IgD-negative memory B cell (primary cell): ENCODE data around the gene NUDT8. TPM values are rescaled to one million over a fixed set of nuclear protein-coding genes. Genes with fewer than 3 reads are reported as not detected.
"Not testable (repeated sequence)": the region's sequence is repeated elsewhere in the genome, so short reads cannot be mapped to it uniquely, and the experiment has no call there.

Experiments used
- H3K27ac Mint-ChIP-seq, 3 donors: one replicate each; pipeline ENCODE4 v1.8.0; 2020 to 2022; ENCODE audit warnings: mild to moderate bottlenecking in 3 of 3, mixed read lengths in 3 of 3, moderate library complexity in 1 of 3
- H3K27me3 Mint-ChIP-seq: one replicate; pipeline ENCODE4 v1.8.0; 2021; ENCODE audit warnings: mixed read lengths
- H3K36me3 Mint-ChIP-seq: one replicate; pipeline ENCODE4 v1.8.0; 2020; ENCODE audit warnings: mild to moderate bottlenecking, mixed read lengths
- H3K4me1 Mint-ChIP-seq, 3 donors: one replicate each; pipeline ENCODE4 v1.8.0; 2020 to 2022; ENCODE audit warnings: mixed read lengths in 3 of 3, mild to moderate bottlenecking in 1 of 3
- H3K4me3 Mint-ChIP-seq, 4 donors: one replicate each; pipeline ENCODE4 v1.8.0; 2020 to 2022; ENCODE audit warnings: mild to moderate bottlenecking in 4 of 4, mixed read lengths in 4 of 4, moderate library complexity in 3 of 4
- H3K9me3 Mint-ChIP-seq, 3 donors: one replicate each; pipeline ENCODE4 v1.8.0; 2020 to 2021; ENCODE audit warnings: mixed read lengths in 3 of 3, mild to moderate bottlenecking in 1 of 3
- polyA plus RNA-seq: library from polyadenylated mRNA; unstranded; fragments of 300-500 nt; fragmentation: Illumina TruSeq; gene quantifications from one replicate; pipeline ENCODE4 v1.2.3, GENCODE V29; 2021

The NUDT8 gene
- polyA plus RNA-seq, 1 donor from 2014 or later: 2.9 TPM

GRCh38 chr11:67594480-67594879, 35.3 kb downstream of the NUDT8 start:
- Mint-ChIP-seq H3K9me3 (no peaks in the 10 kb centered on the region), H3K4me3 (no peak overlapping the region), H3K27ac (no peak overlapping the region), H3K27me3 (no peaks in the 10 kb centered on the region), H3K4me1 (peaks cover 6 to 8% (median 6%) of the 10 kb centered on the region in 3 donors), H3K36me3 (peaks cover 1% of the 10 kb centered on the region)

GRCh38 chr11:67593565-67593905, 36.2 kb downstream of the NUDT8 start:
- peak overlapping the region in 1 of 4 donors; percentile 25 for H3K4me3 Mint-ChIP-seq
- no peak overlapping the region for H3K27ac Mint-ChIP-seq
- no peaks in the 10 kb centered on the region for H3K9me3 Mint-ChIP-seq
- peaks cover 1% of the 10 kb centered on the region for H3K36me3 Mint-ChIP-seq
- H3K27me3 Mint-ChIP-seq: no peaks in the 10 kb centered on the region
- H3K4me1 Mint-ChIP-seq: peaks cover 6 to 12% (median 10%) of the 10 kb centered on the region in 3 donors

DNA sequence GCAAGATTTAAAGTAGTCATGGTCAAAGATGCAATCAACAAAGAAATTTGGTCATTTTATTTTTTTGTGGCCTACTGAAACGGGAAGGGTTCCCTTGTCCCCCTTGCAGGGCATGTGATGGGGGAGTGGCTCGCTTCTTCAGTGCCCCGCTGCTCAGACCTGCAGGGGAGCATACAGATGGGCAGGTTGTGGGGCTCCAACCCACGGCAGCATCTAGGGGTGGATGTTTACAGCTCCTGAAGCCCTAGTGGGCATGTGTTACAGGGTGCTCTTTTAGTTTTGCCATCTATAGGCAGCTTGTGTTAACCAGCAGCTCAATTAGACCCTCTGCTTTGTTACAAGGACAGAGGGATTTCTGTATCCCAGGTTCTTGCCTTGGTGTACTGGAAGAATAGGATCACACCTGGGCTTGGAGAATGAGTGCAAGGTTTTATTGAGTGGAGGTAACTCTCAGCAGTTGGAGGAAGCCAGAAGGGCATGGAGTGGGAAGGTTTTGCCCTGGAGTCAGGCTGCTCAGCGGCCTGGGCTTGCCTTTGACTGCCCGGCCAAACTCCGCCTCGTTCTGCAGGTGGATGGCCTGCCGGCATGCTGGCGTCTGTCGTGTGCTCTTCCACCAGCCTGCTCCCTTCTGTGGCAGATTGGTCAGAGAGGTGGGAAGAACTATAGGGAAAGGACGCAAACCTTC, 36.7 kb downstream of the NUDT8 start:
- peak overlapping the region in 2 of 4 donors; percentile 25 to 39 for H3K4me3 Mint-ChIP-seq
- peaks cover 8 to 15% (median 15%) of the 10 kb centered on the region in 3 donors for H3K4me1 Mint-ChIP-seq
- peaks cover 1% of the 10 kb centered on the region for H3K36me3 Mint-ChIP-seq
- H3K9me3 Mint-ChIP-seq: no peaks in the 10 kb centered on the region
- H3K27ac Mint-ChIP-seq: no peak overlapping the region
- H3K27me3 Mint-ChIP-seq: no peaks in the 10 kb centered on the region

DNA sequence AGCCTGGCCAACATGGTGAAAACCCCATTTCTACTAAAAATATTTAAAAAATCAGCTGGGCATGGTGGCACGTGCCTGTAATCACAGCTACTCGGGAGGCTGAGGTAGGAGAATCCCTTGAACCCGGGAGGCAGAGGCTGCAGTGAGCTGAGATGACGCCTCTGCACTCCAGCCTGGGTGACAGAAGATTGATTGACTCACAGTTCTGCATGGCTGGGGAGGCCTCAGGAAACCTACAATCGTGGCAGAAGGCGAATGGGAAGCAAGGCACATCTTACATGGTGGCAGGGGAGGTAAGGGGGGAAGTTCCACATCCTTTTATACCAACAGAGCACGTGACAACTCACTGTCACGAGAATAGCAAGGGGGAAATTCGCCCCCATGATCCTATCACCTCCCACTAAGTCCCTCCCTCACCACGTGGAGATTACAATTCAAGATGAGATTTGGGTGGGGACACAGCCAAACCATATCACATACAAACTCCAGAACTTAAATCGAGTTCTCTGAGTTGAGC, 40.8 kb downstream of the NUDT8 start:
- H3K36me3 Mint-ChIP-seq, H3K9me3 Mint-ChIP-seq, H3K27me3 Mint-ChIP-seq: not testable (repeated sequence)
- H3K4me3 Mint-ChIP-seq: peak overlapping the region in 1 of 4 donors; percentile 66
- H3K27ac Mint-ChIP-seq: peak overlapping the region; percentile 13 to 42 (median 36)
- H3K4me1 Mint-ChIP-seq: peaks cover 41 to 47% (median 46%) of the 10 kb centered on the region in 3 donors

- Mint-ChIP-seq H3K36me3 (no peaks in the 10 kb centered on the region), H3K27me3 (no peaks in the 10 kb centered on the region), H3K4me1 (peaks cover 41 to 48% (median 48%) of the 10 kb centered on the region in 3 donors), H3K4me3 (peak overlapping the region; percentile 42 to 75 (median 54)), H3K27ac (peak overlapping the region; percentile 83 to 97 (median 87)), H3K9me3 (peaks cover 0 to 2% (median 0%) of the 10 kb centered on the region in 3 donors)
Observed at GRCh38 chr11:67588136-67588503, 41.6 kb downstream of the NUDT8 start.

- Mint-ChIP-seq H3K36me3 (no peaks in the 10 kb centered on the region), H3K27me3 (no peaks in the 10 kb centered on the region), H3K4me3 (peak overlapping the region; percentile 44 to 72 (median 54)), H3K9me3 (peaks cover 0 to 2% (median 0%) of the 10 kb centered on the region in 3 donors), H3K27ac (peak overlapping the region; percentile 83 to 97 (median 87)), H3K4me1 (peaks cover 50 to 56% (median 53%) of the 10 kb centered on the region in 3 donors)
Observed at GRCh38 chr11:67586568-67587250, 43.0 kb downstream of the NUDT8 start.

GRCh38 chr11:67585911-67586310, 43.8 kb downstream of the NUDT8 start:
- Mint-ChIP-seq H3K36me3 (no peaks in the 10 kb centered on the region), H3K27me3 (no peaks in the 10 kb centered on the region), H3K4me3 (peak overlapping the region; percentile 34 to 78 (median 57)), H3K27ac (peak overlapping the region; percentile 83 to 97 (median 87)), H3K9me3 (peaks cover 0 to 2% (median 0%) of the 10 kb centered on the region in 3 donors), H3K4me1 (peaks cover 50 to 56% (median 53%) of the 10 kb centered on the region in 3 donors)

GRCh38 chr11:67584881-67585873, 44.6 kb downstream of the NUDT8 start:
- Mint-ChIP-seq H3K27ac (peak overlapping the region; percentile 83 to 97 (median 87)), H3K4me3 (peak overlapping the region; percentile 65 to 89 (median 77)), H3K36me3 (no peaks in the 10 kb centered on the region), H3K27me3 (no peaks in the 10 kb centered on the region), H3K4me1 (peaks cover 44 to 54% (median 49%) of the 10 kb centered on the region in 3 donors), H3K9me3 (peaks cover 0 to 2% (median 0%) of the 10 kb centered on the region in 3 donors)

- peak overlapping the region; percentile 4 to 97 (median 87) for H3K27ac Mint-ChIP-seq
- H3K27me3 Mint-ChIP-seq: peaks cover 5% of the 10 kb centered on the region
- no peaks in the 10 kb centered on the region for H3K36me3 Mint-ChIP-seq
- peaks cover 0 to 2% (median 0%) of the 10 kb centered on the region in 3 donors for H3K9me3 Mint-ChIP-seq
- peak overlapping the region; percentile 65 to 89 (median 77) for H3K4me3 Mint-ChIP-seq
- peaks cover 51 to 53% (median 53%) of the 10 kb centered on the region in 3 donors for H3K4me1 Mint-ChIP-seq
Observed at GRCh38 chr11:67584205-67584880, 45.4 kb downstream of the NUDT8 start.

GRCh38 chr11:67583247-67584204, 46.2 kb downstream of the NUDT8 start, which contains the start of gene GSTP1:
Gene GSTP1 (plus strand): TSS chr11:67583812. CDS start chr11:67583844, 32 bp downstream.
- Mint-ChIP-seq H3K4me1 (peaks cover 52 to 56% (median 55%) of the 10 kb centered on the region in 3 donors), H3K27ac (peak within 1 kb of the TSS; percentile 68 to 97 (median 87)), H3K9me3 (peaks cover 0 to 2% (median 0%) of the 10 kb centered on the region in 3 donors), H3K27me3 (peaks cover 5% of the 10 kb centered on the region), H3K36me3 (no peaks in the 10 kb centered on the region), H3K4me3 (peak within 1 kb of the TSS; percentile 65 to 89 (median 86))

DNA sequence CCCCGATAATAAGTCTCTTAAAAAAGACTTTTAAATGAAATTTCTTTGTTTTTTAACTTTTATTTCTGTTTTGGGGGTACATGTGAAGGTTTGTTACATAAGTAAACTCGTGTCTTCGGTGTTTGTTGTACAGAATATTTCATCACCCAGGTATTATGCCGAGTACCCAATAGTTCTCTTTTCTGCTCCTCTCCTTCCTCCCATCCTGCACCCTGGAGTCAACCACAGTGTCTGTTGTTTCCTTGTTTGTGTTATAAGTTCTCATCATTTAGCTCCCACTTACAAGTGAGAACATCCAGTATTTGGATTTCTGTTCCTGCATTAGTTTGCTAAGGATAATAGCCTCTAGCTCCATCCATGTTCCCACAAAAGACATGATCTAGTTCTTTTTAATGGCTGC, 47.7 kb downstream of the NUDT8 start:
- H3K4me1 Mint-ChIP-seq: peaks cover 41 to 44% (median 43%) of the 10 kb centered on the region in 3 donors
- H3K9me3 Mint-ChIP-seq: no peaks in the 10 kb centered on the region
- H3K4me3 Mint-ChIP-seq: peak overlapping the region in 2 of 4 donors; percentile 63 to 83
- H3K27me3 Mint-ChIP-seq: peaks cover 13% of the 10 kb centered on the region
- no peaks in the 10 kb centered on the region for H3K36me3 Mint-ChIP-seq
- peak overlapping the region in 2 of 3 donors; percentile 19 to 68 for H3K27ac Mint-ChIP-seq

DNA sequence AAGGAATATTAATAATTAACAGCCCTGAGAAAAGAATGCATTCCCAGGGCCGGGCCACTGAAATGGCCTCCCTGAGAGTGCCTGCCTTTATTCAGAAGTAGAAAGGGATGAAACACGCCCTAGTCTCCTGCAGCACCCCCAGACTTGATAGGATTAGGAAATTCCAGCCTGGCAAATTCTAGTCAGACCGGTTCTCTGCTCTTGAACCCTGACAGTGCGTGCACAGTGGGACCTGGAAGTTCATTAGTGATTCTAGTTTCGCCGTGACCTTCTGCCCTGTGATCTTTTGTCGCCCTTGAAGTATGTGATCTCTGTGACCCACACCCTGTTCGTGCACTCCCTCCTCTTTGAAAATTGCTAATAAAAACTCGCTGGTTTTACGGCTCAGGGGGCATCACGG, 48.3 kb downstream of the NUDT8 start:
- Mint-ChIP-seq H3K4me1 (peaks cover 36 to 39% (median 38%) of the 10 kb centered on the region in 3 donors), H3K4me3 (peak overlapping the region in 1 of 4 donors; percentile 63), H3K9me3 (no peaks in the 10 kb centered on the region), H3K27ac (no peak overlapping the region), H3K27me3 (peaks cover 13% of the 10 kb centered on the region), H3K36me3 (no peaks in the 10 kb centered on the region)

DNA sequence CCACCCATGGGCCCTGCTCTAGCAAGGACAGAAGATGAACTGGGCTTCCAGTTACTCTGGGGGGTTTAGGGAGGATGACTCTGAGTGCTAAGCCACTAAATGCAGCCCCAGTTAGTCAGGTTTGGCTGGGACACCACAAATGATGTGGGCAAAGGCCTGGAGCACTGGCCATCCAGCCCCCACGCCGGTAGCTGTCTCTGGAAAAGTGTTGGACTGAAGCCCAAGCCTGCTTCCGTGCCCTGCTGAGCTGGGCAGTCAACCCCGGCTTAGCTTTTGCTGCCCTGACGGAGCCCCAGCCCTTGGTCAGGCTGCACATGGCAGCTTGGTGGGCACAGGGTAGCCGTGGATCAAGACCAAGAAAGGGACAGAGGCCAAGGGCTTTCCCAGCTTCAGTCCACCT, 51.8 kb downstream of the NUDT8 start:
- H3K27me3 Mint-ChIP-seq: peaks cover 23% of the 10 kb centered on the region

More for the DNA sequence above, 51.8 kb downstream of the NUDT8 start:
- peaks cover 1% of the 10 kb centered on the region for H3K36me3 Mint-ChIP-seq
- peaks cover 16 to 26% (median 18%) of the 10 kb centered on the region in 3 donors for H3K4me1 Mint-ChIP-seq
- no peak overlapping the region for H3K4me3 Mint-ChIP-seq
- no peak overlapping the region for H3K27ac Mint-ChIP-seq
- H3K9me3 Mint-ChIP-seq: no peaks in the 10 kb centered on the region
